Neural cell (in vitro differentiated cells): Measurements from ENCODE around the gene ZFYVE28.

ENCODE experiments used
- CTCF ChIP-seq: fragments of 450-650 bp; IDR thresholded peaks from 2 replicates; pipeline ENCODE4 v1.5.1; 2014; ENCODE audit warnings: antibody characterized with exemption, mild to moderate bottlenecking, moderate library complexity; ENCODE audit not compliant: poor library complexity, severe bottlenecking
- POLR2AphosphoS5 ChIP-seq: IDR thresholded peaks from 2 replicates; pipeline ENCODE4 v1.6.1; 2012
- TAF1 ChIP-seq: IDR thresholded peaks from 2 replicates; pipeline ENCODE4 v1.6.1; 2012; ENCODE audit warnings: low read depth
- TF ChIP-seq, protein P1 (sequence below): IDR thresholded peaks from 2 replicates; pipeline ENCODE4 v1.6.1; 2012; ENCODE audit warnings: borderline replicate concordance

DNA sequence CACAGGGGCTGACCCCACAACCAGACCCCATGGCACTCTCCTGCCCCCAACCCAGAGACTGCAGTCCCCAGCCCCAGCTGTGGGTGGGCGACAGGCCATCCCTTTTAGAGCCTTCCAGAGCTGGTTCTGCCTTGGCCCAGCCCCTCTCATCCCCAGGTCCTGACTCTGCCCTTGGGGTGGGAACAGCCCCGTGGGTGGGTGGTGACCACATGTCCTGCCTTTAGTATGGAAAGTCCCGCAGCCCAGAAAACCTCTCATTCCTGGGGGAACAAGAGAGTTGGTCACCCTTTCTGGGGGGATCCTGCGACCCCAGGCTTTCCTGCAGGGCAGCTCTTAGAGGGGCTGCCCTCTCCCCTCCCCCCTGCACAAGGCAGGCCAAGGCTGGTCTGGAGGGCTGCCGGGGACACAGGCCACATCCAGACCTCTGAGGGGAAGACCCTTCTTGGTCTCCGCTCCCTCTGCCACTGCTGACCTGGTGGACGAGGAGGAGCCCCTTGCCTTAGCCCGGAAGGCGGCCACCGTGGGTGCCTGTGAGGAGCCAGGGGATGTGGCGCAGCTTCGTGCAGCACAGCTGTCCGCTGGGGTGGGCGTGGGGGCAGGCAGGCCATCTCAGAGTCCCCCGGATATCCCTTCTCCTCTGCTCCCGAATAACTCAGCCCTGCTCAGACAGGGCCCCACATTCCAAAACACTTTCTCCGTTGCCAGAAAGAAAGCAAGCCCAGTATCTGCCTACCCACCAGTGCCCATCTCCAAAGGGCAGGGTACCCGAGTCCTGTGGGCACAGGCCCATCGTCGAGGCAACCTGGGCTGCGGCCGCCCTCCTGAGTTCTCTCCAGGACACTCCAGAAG, 149.9 kb downstream of the ZFYVE28 start:
- no peak for TF ChIP-seq POLR2AphosphoS5
- no peak for TF ChIP-seq CTCF
- no peak for TF ChIP-seq TAF1
- TF ChIP-seq, protein P1, sequence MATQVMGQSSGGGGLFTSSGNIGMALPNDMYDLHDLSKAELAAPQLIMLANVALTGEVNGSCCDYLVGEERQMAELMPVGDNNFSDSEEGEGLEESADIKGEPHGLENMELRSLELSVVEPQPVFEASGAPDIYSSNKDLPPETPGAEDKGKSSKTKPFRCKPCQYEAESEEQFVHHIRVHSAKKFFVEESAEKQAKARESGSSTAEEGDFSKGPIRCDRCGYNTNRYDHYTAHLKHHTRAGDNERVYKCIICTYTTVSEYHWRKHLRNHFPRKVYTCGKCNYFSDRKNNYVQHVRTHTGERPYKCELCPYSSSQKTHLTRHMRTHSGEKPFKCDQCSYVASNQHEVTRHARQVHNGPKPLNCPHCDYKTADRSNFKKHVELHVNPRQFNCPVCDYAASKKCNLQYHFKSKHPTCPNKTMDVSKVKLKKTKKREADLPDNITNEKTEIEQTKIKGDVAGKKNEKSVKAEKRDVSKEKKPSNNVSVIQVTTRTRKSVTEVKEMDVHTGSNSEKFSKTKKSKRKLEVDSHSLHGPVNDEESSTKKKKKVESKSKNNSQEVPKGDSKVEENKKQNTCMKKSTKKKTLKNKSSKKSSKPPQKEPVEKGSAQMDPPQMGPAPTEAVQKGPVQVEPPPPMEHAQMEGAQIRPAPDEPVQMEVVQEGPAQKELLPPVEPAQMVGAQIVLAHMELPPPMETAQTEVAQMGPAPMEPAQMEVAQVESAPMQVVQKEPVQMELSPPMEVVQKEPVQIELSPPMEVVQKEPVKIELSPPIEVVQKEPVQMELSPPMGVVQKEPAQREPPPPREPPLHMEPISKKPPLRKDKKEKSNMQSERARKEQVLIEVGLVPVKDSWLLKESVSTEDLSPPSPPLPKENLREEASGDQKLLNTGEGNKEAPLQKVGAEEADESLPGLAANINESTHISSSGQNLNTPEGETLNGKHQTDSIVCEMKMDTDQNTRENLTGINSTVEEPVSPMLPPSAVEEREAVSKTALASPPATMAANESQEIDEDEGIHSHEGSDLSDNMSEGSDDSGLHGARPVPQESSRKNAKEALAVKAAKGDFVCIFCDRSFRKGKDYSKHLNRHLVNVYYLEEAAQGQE = no peak
